ENCODE results near the gene NTM. TPM values are rescaled to one million over a fixed set of nuclear protein-coding genes. Genes with fewer than 3 reads are reported as not detected.

Gene NTM
- total RNA-seq, 1 experiment from 2014 or later, result 0.73 TPM

GRCh38 chr11:132373405-132374143 lies 1003.2 kb downstream of the NTM start:
- H3K4me3 ChIP-seq (ENCODE audit: low read depth, low read length), result no peak overlapping the region
- H3K27me3 Mint-ChIP-seq (ENCODE audit: insufficient read depth, unreplicated experiment), result peaks cover 8% of the 10 kb centered on the region
- no peaks in the 10 kb centered on the region for H3K4me1 ChIP-seq
- no peaks in the 10 kb centered on the region for H3K36me3 Mint-ChIP-seq (ENCODE audit: insufficient read depth, unreplicated experiment)
- H3K27me3 ChIP-seq (replicated peaks; ENCODE audit: control insufficient read depth, insufficient read depth, low read length), result no peaks in the 10 kb centered on the region
- H3K4me3 Mint-ChIP-seq (ENCODE audit: unreplicated experiment), result no peak overlapping the region
- H3K36me3 ChIP-seq (ENCODE audit: control insufficient read depth, insufficient read depth, low read length), result no peaks in the 10 kb centered on the region
- H3K27ac Mint-ChIP-seq (ENCODE audit: unreplicated experiment), result no peak overlapping the region
- ChIA-PET POLR2A (no interaction called here), CTCF (no interaction called here)
- peaks cover 3% of the 10 kb centered on the region; the same call in 1 of the 2 replicates for H3K9me3 ChIP-seq
- no peaks in the 10 kb centered on the region for H3K4me1 Mint-ChIP-seq (ENCODE audit: low read depth, unreplicated experiment)
- intact Hi-C loops (cut with micrococcal nuclease; ENCODE audit: unreplicated experiment), result no loop called here
- peaks cover 16% of the 10 kb centered on the region for H3K9me3 Mint-ChIP-seq (ENCODE audit: unreplicated experiment)
- no TSS peak for BruUV-seq (replicated peaks)
- TF ChIP-seq, protein P1, sequence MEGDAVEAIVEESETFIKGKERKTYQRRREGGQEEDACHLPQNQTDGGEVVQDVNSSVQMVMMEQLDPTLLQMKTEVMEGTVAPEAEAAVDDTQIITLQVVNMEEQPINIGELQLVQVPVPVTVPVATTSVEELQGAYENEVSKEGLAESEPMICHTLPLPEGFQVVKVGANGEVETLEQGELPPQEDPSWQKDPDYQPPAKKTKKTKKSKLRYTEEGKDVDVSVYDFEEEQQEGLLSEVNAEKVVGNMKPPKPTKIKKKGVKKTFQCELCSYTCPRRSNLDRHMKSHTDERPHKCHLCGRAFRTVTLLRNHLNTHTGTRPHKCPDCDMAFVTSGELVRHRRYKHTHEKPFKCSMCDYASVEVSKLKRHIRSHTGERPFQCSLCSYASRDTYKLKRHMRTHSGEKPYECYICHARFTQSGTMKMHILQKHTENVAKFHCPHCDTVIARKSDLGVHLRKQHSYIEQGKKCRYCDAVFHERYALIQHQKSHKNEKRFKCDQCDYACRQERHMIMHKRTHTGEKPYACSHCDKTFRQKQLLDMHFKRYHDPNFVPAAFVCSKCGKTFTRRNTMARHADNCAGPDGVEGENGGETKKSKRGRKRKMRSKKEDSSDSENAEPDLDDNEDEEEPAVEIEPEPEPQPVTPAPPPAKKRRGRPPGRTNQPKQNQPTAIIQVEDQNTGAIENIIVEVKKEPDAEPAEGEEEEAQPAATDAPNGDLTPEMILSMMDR (IDR thresholded peaks at IDR 0.05; ENCODE audit: insufficient read depth in 1 of 2, low read depth in 1 of 2, low read length in 1 of 2, severe bottlenecking in 1 of 2, unreplicated experiment in 1 of 2), result no peak
- DNase-seq, result no peak

- Mint-ChIP-seq H3K4me3 (ENCODE audit: unreplicated experiment) (no peak overlapping the region), H3K27me3 (ENCODE audit: insufficient read depth, unreplicated experiment) (no peaks in the 10 kb centered on the region), H3K4me1 (ENCODE audit: low read depth, unreplicated experiment) (no peaks in the 10 kb centered on the region), H3K36me3 (ENCODE audit: insufficient read depth, unreplicated experiment) (no peaks in the 10 kb centered on the region), H3K9me3 (ENCODE audit: unreplicated experiment) (peaks cover 51% of the 10 kb centered on the region), H3K27ac (ENCODE audit: unreplicated experiment) (no peak overlapping the region)
- POLR2A ChIA-PET, result no interaction called here
- BruUV-seq (replicated peaks), result no TSS peak
- DNase-seq, result no peak
- no peaks in the 10 kb centered on the region for H3K4me1 ChIP-seq
- no peak overlapping the region for H3K4me3 ChIP-seq (ENCODE audit: low read depth, low read length)
- CTCF ChIA-PET, result no interaction called here
- peaks cover 13% of the 10 kb centered on the region; the same call in 1 of the 2 replicates for H3K9me3 ChIP-seq
- H3K27me3 ChIP-seq (replicated peaks; ENCODE audit: control insufficient read depth, insufficient read depth, low read length), result no peaks in the 10 kb centered on the region
- TF ChIP-seq, protein P1 (IDR thresholded peaks at IDR 0.05; ENCODE audit: insufficient read depth in 1 of 2, low read depth in 1 of 2, low read length in 1 of 2, severe bottlenecking in 1 of 2, unreplicated experiment in 1 of 2), result no peak
- no peaks in the 10 kb centered on the region for H3K36me3 ChIP-seq (ENCODE audit: control insufficient read depth, insufficient read depth, low read length)
- intact Hi-C loops (cut with micrococcal nuclease; ENCODE audit: unreplicated experiment), result no loop called here
Measured at GRCh38 chr11:132379540-132379939, 1009.1 kb downstream of the NTM start.

Data from Caco-2 (cell line).